Loucy (cell line): ENCODE measurements around the gene HLA-DOA.

Experiments used
- CTCF ChIP-seq: fragments of 200-600 bp; sonication (generic); conservative IDR thresholded peaks from 2 replicates; pipeline ENCODE4 v1.5.1; 2014; ENCODE audit warnings: mild to moderate bottlenecking, antibody characterized with exemption, low read length
- EZH2phosphoT487 ChIP-seq: fragments of 200-600 bp; IDR thresholded peaks from 2 replicates; pipeline ENCODE4 v1.6.1; 2018; ENCODE audit warnings: antibody characterized with exemption, mild to moderate bottlenecking, moderate library complexity, borderline replicate concordance

DNA sequence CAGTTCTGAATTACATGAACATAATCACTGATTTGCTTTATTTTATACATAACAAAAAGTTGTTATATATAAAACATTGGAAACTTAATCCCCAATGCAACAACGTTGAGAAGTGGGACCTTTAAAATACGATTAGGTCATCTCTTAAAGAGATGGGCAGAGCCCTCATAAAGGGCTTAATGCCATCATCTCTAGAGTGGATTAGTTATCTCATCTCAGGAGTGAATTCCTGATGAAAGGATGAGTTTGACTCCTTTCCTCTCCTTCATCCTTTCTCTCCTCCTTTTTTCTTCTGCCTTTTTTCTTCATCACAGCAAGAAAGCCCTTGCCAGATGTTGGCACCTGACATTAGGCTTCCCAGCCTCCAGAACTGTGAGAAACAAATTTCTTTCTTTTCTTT, 13.9 kb downstream of the HLA-DOA start:
- TF ChIP-seq CTCF (no peak), EZH2phosphoT487 (no peak)
